Activated CD8-positive, alpha-beta memory T cell treated with anti-CD3 and anti-CD28 coated beads, Interleukin-2, amount 50 U/mL, for 1 hour (primary cell): ENCODE measurements around the gene PNRC1.
A peak's percentile ranks its signal among the peaks of the same experiment; 100 is the strongest.
"Not testable (repeated sequence)": the region's sequence is repeated elsewhere in the genome, so short reads cannot be mapped to it uniquely, and the experiment has no call there.

Experiments
- DNase-seq: peaks from one replicate; pipeline ENCODE4 v3.0.0-alpha.2; 2020; ENCODE audit errors: extremely low read depth

PNRC1 gene

DNA sequence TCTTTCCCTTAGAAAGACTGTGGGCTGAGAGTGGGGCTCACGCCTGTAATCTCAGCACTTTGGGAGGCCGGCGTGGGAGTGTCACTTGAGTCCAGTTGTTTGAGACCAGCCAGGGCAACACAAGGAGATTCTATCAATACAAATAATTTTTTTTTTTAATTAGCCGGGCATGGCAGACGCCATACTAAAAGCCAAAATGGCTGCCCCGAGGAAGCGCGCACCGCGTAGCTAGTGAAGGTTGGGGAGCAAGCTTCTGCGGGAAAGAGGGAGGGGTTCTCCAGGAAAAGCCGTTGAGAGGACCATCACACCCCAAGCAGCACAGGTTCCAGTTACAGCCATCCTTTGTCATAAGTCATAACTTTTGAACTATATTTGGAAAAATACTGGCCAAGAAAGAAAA, 21.3 kb upstream of the PNRC1 start:
- DNase-seq: no peak

DNA sequence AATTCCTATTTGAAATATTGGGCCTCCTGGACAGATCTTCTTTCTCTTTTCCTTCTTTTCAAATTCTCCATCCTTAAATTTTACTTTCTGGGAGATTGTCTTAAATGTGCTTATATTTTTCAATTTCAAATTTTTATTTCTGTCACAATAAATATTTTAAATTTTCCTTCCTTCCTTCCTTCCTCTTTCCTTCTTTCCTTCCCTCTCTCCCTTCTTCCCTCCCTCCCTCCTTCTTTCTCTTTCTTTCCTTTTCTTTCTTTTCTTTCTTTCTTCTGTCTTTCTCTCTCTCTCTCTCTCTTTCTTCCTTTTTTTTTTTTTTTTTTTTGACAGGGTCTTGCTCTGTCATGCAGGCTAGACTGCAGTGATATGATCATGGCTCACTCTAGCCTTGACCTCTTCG, 16.7 kb upstream of the PNRC1 start:
- no peak for DNase-seq

DNA sequence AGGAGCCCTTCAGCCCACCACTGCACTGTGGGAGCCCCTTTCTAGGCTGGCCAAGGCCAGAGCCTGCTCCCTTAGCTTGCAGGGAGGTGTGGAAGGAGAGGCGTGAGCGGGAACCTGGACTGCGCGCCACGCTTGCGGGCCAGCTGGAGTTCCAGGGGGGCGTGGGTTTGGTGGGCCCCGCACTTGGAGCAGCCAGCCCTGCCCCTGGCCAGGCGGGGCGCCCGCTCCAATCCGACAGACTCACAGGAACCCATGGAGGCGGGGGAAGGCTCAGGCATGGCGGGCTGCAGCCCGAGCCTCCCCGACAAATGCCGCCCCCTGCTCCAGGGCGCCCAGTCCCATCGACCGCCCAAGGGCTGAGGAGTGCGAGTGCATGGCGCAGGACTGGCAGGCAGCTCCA, 15.6 kb upstream of the PNRC1 start:
- not testable (repeated sequence) for DNase-seq

DNA sequence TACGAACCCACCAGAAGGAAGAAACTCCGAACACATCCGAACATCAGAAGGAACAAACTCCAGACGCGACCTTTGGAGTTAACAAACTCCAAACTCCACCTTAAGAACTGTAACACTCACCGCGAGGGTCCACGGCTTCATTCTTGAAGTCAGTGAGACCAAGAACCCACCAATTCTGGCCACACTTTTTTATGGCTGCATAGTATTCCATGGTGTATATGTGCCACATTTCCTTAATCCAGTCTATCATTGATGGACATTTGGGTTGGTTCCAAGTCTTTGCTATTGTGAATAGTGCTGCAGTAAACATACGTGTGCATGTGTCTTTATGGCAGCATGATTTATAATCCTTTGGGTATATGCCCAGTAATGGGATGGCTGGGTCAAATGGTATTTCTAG, 14.4 kb upstream of the PNRC1 start:
- not testable (repeated sequence) for DNase-seq

DNA sequence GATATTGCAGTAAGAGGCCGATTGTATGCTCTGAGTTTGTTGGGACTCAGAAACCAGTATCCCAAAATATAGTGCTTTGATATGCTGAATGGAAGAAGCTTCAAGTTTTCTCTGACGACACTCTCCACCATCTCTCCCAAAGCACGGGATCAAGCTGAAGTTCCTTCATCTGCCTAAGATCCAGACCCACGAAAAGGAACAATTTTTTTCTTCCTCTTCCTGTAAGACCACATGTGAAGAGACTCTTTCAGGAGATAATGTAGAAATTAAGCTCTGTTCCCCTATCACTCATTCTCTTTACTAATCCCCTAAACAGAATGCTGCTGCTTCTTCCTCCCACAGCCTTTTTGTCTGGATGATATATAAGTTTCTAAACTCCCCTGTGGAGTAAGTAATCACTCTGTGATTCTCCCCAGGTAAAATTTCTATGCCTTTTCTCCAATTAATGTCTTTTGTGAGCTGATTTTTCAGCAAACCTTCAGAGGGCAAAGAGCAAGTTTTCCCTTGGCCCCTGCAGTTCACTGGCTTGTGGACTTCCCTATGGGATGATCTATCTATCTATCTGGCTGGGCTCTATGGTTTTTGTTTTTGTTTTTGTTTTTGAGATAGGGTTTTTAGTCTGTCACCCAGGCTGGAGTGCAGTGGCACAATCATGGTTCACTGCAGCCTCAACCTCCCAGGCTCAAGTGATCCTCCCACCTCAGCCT, 13.5 kb upstream of the PNRC1 start:
- DNase-seq: no peak

DNA sequence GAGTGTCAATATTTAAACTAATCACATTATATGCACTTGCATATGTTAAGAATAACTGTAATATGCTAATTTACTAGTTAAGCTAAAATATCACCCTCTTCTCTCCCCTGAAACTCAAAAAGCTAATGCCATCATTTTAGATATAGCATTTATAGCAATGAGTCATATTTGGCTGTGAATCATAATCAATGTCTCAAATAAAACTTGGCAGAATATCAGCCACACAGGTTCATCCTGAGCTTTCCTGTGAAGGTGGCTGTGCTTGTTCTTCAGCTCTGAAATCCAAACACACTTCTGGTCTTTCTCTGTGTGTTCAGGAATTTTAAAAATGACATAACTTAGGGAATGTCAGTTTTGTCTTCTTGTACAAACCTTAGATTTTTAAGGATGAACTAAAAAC, 12.8 kb upstream of the PNRC1 start:
- DNase-seq: no peak

DNA sequence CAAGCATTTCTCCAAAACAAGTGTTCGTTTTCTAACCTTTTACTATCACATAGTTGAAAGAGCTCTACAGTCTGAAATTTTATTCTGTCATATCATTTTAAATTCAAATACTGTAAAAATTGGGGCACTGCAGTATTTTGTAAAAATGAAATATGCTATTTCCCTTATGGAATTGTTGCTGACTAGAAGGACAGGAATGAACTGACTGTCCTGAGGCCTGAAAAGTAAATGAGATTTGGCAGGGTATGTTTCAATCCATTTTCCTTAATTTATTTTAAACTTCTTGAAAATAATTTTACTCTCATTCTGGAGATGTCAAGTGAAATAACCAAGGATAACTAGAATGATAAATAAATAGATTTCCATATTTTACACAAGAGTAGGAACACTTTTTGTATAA, 11.9 kb upstream of the PNRC1 start:
- no peak for DNase-seq

DNA sequence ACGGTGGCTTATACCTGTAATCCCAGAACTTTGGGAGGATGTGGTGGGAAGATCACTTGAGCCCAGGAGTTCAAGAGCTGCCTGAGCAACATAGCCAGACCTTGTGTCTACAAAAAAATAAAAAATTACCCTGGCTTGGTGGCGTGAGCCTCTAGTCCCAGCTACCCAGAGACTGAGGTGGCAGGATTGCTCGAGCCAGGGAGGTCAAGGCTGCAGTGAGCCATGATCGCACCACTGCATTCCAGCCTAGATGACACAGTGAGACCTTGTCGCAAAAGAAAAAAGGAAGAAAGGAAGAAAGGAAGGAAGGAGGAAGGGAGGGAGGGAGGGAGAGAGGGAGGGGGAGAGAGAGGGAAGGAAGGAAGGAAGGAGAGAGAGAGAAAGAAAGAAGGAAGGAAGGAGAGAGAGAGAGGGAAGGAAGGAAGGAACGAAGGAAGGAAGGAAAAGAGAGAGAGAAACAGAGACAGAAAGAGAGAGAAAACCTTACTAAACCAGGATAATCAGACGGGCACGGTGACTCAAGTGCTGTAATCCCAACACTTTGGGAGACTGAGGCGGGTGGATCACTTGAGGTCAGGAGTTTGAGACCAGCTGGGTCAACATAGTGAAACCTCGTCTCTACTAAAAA, 10.9 kb upstream of the PNRC1 start:
- no peak for DNase-seq

DNA sequence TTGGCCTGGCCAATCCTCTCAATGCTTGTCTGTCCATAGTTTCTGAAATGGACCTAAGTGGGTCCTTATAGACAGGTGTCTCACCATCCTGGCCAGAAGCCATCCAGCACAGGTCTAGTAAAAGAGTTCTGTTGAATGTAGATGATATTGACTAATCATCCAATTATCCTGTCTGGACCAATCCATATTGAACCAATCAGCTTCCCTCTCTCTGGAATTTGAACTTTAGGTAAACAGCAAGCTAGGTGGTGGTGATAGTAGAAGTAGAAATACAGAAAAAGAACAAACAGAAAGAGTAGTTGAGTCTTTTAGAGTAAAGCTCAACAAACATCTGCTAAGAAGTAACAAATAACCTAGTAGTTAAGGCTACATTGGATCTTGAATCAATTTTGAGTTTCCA, 9.5 kb upstream of the PNRC1 start:
- DNase-seq: no peak

DNA sequence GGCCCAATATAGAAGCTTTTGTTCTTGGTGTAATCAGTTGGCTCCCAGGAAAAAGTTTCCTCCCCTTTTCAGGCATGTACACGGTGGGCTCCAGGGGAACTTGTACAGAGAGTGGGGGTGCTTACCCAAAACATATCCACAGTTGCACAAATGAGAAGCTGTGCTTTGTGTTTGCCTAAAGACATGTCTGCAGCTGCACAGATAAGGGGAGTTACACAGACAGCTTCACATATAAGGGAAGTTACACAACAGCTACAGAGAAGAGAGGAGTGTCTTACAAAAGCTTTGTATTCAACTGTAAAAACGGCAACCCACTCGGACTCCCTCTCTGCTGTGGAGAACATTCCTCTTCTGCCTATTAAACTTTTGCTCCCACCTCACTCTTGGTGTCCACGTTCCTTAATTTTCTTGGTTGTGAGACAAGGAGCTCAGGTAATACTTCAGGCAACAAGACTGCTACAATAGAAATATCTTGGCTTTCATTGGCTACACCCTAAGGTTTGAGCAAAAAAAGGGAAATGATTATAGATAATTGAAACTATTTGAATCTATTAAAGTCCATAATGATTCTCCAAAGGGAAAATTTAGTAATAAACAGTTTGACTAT, 7.4 kb upstream of the PNRC1 start:
- DNase-seq: no peak

DNA sequence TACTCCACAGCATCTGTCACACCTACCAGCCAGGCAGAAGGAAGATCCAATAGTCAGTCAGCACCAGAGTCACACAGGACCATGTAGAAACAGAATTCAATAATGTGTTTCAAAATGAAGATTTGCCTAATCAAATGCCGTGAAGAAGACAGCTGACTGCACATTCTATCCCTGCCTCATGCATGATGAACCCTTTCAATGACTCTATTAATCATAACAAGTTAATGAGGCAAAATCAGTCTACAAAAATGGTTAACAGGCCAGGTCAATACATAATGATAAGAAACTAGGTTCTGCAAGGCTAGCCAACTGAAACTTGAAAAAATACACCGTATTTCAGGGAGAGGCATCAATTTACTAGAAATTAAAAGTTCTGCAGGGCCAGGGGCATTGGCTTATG, 6.7 kb upstream of the PNRC1 start:
- DNase-seq: no peak

DNA sequence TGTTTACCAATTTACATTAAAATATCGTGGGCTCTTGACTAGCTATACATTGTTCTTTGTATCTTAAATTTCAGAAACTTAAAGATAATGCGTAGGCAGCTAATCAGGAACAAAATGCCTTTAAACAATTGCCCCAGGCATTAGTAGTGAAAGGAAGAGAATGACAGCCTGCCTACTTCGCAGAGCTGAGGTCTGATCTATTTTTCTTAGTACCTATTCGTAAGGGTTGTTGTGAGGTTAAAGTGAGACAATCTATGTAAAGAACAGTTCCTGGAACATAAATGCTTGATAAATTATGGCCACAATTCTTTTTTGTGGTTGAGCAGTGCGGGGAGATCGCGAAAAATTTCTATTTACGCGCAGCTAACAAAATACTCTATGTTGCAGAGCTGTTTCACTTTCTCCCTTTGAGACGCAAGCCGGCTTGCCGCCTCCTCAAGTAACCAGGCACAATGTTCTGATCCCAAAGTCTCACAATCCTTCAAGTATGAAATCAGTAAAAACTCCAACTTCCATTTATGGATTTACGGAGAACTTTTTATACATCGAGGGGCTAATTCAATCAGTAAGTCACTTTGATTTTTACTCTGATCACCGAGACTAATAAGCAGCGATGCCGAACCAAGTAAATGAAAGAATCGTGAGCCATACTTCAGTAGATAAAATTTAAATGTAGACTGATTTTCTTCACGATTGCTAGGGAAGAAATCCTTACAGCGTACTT, 878 bp upstream of the PNRC1 start:
- DNase-seq: no peak

DNA sequence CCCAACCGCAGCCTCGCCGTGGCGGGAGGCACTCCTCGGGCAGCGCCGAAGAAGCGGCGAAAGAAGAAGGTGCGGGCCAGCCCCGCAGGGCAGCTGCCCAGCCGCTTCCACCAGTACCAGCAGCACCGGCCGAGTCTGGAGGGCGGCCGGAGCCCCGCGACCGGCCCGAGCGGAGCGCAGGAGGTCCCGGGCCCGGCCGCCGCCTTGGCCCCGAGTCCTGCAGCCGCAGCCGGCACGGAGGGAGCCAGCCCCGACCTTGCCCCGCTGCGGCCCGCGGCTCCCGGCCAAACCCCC, 525 bp downstream of the PNRC1 start:
- no peak for DNase-seq

DNA sequence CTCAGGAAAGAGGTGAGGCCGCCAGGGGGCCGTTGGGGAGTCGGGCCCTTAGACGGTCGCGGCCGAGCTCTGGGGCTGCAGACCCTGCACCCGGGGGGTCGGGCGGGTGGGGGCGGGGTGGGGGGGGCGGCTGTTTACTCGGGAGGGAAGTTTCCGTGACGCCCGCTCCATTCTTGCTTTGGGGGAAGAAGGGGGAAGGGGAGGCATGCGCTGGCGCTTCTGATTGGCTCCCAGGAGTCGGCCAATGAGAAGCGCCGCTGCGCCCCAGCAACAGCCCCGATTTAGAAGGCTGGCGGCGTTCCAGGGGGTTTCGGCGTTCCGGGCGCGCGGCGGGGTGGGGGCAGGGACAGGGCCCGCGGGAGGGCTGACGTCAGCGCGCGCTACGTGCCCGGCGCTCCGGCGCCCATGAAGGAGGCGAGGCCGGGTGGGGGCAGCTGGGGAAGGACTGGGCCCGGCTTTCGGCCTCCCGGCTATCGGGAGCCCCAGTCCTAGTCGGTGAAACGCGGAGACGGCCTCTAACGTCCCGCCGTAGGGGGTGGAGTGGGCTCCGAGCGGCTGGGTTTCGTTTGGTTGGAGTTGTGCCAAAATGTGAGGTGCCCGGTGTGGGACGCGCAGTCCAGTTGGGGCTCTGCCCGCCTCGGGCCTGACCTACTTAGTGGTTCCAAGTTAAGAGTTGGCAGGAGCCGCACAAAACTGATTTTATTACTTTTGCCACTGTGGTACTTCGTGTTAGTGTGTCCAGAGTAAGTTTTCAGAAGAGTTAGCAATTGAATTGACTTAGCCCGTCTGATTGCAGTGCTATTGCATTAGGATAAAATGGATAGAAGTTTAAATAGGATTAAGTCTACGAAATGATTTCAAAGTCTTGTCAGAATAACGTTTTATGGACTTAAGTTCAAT, 1.1 kb downstream of the PNRC1 start:
- DNase-seq: peak; percentile 99

DNA sequence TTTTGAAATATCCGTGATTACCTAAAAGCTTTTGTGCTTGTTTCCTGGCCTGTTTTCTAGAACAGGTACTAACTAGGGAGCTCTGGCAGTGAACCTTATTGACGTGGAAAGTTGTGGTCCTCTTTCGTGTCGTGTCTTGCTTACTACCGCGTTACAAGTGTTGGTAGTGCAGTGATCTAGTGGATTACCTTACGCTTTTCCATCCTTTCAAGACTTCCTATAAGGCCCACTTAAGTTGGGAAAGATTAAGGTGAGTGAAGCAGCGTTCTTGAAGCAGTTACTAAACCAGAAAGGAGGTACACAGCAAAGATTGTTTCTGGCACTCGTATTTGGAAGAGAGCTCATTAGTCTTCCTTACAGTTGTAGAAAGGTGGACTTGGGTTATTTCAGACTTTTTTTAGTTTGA, 1.9 kb downstream of the PNRC1 start:
- no peak for DNase-seq

DNA sequence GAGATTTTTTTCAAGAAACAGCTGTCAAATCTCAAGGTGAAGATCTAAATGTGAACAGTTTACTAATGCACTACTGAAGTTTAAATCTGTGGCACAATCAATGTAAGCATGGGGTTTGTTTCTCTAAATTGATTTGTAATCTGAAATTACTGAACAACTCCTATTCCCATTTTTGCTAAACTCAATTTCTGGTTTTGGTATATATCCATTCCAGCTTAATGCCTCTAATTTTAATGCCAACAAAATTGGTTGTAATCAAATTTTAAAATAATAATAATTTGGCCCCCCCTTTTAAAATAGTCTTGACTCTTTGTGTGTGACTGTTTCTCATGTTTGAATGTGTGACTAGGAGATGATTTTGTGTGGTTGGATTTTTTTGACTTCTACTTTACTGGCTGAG, 4.0 kb downstream of the PNRC1 start:
- no peak for DNase-seq

DNA sequence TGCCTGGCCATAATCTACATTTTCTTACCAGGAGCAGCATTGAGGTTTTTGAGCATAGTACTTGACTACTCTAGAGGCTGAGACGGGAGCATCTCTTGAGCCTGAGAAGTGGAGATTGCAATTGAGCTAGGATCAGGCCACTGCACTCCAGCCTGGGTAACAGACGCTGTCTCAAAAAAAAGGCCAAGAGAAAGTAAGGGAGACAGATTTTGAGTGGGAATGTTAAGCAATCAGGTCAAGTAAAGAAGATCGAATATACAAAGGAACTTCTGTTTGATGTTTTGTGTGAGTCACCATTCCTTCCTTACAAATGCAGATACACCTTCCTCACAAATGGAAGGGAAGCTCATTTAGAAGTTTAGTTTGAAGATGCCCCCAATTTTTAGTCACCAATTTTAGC, 4.4 kb downstream of the PNRC1 start:
- DNase-seq: no peak

DNA sequence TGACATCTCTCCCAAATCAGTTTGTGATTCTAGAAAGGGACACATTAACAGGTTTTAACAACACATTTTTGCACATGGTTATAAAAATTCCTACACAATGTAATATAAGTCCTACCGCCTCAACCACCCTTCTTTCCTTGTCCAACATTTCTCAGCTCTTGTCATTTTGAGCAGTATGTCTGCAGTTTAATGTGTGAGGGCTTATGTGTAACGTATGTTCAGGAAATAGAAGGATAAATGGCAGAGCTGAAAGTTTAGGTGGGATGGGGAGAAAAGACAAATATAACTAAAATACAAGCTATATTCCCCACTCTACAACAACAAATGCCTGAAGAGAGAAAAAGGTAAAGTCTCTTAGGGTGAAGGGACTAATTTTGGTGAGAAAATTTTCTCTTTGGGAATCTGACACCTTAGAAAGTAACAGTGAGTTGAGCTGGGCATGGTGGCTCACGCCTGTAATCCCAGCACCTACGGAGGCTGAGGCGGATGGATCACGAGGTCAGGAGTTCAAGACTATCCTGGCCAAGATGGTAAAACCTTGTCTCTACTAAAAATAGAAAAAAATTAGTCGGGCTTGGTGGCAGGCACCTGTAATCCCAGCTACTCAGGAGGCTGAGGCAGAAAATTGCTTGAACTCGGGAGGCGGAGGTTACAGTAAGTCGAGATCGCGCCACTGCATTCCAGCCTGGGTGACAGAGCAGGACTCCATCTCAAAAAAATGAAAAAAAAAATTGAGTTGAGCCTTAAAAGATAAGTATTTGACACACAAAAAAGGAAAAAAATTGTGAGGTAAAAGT, 5.1 kb downstream of the PNRC1 start:
- DNase-seq: no peak

DNA sequence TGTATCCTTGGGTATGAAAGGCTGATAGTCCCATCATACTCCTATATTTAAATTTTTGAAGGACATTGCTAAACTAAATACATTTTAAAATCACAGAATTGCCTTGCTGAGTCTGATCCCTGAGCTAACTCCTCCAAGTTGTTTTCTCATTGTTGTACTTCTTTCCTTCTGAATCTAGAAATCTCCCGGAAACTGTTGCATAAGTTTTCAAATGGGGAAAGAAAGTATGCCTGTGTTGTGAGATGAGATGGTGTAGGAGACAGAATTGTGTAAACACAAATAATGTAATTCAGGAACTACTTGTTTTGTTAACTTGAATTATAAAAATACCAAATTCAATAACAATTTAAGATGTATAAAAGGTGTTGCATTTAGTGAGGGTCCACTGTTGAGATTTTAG, 7.3 kb downstream of the PNRC1 start:
- no peak for DNase-seq

DNA sequence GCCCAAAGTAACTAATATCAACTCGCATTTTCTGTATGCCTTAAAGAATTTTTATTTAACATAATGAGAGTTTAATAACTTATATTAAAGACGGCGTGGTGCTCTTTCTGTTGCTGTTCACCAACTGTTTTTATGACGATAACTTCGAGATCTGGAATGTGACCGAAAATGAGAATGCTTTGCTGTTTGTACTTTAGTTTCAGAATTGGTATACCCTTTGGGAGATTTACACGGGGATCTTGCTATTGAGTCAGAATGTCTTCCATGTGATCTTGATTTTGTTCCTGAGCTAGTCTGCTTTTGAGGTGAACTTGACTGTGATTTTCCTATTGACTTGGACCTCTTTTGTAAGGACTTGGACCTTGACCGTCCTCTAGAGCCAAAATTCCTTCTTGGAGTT, 17.9 kb downstream of the PNRC1 start:
- no peak for DNase-seq

DNA sequence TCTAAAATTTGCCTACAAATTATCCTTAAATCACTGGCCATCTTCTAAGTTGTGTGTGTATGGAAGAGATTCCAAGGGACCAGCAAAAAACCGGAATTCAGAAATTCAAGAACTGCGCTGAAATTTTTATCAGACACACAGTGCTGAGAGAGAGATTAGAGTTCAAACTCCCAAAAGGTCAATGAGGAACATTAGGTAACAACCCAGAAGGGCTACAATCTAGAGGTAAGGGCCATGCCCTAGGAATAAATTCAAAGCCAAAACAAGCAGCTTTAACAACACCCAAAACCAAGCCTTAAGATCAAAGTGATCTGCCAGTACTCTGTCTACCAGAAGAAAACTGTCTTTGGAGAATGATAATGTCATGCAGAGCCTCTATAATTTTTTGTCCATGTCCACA, 19.6 kb downstream of the PNRC1 start:
- DNase-seq: no peak
